Activated T-helper 1 cell treated with anti-CD3 and anti-CD28 coated beads, Interleukin-2, amount 50 U/mL, for 16 hours (primary cell): ENCODE measurements around the gene SGSM2.

Experiments
- DNase-seq, 2 donors: peaks; one replicate each; pipeline ENCODE4 v3.0.0-alpha.2; 2020; ENCODE audit warnings: low read depth in 1 of 2, low spot score in 1 of 2

The SGSM2 gene

DNA sequence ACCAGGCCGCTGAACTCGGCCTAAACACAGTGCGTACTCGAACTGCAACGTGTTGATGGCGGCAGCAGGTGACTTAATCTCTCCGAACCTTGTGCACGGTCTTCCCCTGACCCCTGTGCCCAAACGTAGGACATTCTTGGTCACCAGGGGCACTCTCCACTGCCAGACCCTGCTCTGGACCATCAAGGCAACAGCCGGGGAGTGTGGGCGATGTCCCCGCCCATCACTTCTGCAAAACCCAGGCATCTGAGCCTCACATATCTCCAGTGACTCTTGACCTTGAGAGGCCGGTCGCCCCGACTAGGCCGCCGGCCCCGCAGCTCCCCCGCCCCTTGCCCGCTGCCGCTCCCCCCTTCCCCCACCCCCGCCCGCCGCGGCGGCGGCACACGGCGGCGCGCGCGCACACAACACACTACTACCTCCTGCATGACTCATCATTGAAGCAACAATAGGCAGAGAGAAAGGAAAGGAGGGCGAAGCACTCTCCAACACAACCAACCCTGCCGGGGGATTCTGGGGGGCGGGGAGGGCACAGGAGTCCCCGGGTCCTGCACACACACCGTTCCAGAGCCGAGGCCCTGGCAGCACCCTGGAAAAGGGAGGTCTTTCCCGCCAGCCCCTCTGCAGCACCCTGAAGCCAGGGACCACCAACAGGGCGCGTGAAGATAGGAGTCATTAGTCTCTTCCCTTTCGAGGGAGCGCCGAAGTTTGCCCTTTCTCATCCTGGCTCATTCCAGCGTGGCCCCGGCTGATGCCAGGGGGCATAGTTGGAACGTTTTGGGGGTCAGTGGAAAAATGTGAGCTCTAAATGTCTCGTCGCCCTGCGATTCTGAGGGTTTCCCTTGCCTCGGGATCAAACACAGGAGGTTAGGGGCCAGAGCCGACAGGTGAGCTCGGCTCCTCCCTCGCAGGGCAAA is 61.6 kb downstream of the SGSM2 start:
- peak; percentile 16 to 40 for DNase-seq

GRCh38 chr17:2399572-2400473 is 62.5 kb downstream of the SGSM2 start:
- DNase-seq, result peak; percentile 73 to 91

DNA sequence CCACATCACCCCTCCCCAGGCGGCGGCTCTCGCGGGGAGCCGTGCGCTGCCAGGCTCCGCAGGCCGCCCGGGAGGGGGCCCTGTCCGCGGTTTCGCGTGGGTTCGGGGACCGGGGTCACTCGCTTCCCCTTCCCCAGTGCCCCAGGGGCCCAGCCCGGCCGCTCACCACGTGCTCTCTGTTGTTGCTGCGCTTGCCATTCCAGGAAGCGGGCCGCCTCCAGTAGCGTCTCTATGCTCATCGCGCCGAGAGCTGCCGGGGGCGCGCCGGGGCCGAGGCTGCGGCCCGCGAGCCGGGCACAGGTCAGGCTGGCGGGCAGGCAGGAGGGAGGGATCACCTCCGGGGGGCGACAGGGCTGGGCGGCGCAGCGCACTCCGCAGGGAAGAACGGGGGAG is 63.2 kb downstream of the SGSM2 start:
- DNase-seq, result peak; percentile 30 to 46

GRCh38 chr17:2400877-2401425 is 63.6 kb downstream of the SGSM2 start, which contains the start of gene MNT:
Gene MNT, minus strand, starts transcription at chr17:2401060. Its CDS starts 348 bp downstream, at chr17:2400712.
- DNase-seq, result peak; percentile 89 to 94

- DNase-seq, result peak; percentile 98 to 99
These were observed 64.3 kb downstream of the SGSM2 start for GRCh38 chr17:2401426-2402221.

GRCh38 chr17:2402544-2402943 is 65.2 kb downstream of the SGSM2 start:
- DNase-seq, result no peak

DNA sequence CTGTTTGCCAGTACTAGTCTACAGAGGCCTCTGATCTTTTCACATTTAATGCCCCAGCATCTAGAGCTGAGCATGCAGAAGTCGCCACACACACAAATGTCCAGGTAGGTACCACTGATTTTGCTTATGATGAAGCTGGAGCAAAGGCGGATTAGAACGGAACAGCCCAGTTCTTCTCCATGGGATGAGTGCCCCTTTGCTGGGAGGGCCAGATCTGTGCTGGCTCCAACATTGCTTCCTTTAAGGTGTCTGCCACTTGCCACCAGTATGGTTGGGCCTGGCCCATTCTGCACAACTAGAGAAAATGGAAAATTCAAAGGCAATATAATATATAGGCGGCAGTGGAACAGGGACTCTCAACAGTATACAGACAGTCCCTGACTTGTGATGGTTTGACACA is 65.7 kb downstream of the SGSM2 start:
- DNase-seq, result no peak

DNA sequence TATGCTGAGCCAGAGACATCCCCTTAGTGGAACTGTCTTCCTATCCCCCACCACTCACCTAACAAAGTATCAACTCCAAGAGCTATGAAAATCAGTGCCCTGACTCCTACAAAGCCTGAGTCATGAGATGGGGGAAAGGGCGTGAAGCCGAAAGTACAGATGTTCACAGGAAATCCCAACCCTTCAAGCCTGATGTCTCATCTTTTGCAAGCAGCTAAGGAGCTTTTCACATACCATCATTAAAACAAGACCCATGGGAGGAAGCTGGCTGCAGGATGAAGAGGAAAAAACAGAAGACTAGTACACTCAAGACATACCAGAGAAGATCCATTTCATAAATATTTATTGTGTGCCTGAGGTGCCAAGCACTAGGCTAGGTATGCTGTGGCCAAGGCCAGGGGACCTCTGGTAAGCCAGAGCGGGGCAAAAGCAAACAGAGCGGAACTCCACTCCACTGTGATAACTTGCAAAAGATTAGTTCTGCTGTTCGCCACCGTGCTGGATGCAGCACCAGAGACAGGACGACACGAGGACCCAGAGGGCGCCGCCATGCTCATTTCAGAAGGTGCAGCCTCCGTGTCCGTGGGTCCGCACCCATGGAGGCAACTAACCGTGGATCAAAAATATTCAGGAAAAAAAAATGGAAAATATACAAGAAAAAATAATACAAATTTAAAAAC is 68.1 kb downstream of the SGSM2 start:
- no peak for DNase-seq

GRCh38 chr17:2406271-2406902 is 69.1 kb downstream of the SGSM2 start:
- DNase-seq, result no peak

DNA sequence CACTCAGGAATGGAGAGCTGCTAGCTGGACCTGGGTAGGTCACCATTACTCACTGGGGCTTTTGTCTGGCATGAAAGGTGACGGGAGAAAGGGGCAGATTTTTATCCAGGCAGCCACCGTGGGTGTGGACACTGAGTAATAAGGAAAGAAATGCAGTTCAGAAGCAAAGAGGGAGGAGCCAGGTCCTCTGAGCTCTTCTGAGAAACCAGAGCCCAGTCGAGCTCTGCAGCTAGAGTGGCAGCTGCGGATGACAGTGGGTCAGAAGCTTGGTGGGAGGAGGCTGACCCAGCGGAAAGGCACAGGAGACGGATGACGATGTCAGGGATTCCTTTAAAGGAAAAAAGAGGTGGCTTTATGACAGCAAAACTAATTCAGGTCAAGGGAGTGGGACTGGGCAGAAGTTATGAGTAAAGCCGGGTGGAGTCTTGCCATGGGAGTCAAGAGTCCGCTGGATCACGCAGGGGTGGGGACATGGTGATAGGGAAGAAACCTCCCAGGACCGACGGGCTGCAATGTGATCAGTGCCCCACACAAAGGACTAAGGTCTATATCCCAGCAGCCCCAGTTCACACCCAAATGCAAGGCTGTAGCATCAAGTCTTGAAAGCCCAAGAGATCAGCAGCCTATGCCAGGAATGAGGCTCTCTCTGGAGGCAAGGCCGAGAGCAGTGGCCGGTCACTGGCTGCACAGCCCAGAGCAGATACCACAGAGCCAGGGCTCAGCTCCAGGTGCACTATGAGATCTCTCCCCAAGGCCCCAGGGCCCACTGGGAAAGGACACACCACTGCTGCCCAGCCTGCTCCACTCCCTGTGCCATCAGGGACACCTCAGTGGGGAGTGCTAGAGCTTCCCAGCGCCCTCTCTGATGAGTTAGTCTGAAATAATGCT is 69.8 kb downstream of the SGSM2 start:
- DNase-seq, result no peak

DNA sequence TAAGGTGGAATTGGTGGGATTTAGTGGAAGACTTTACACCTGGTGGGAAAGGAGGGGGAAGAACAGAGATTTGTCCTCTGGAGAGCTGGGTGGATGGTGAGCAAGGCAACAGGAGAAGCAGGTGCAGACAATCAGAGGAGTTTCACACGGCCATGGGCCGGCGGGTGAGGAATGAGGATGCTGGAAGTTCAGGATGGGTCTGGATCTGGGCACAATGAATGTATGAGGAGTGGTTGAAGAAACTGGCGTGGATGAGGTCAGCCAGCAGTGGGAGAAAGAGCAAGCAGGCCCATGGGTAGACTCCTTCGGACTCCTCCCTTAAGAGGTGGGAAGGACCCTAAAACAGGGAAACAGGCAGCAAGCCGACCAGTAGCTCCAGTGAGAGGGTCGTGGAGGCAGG is 73.7 kb downstream of the SGSM2 start:
- no peak for DNase-seq

- no peak for DNase-seq
These were observed 75.3 kb downstream of the SGSM2 start for GRCh38 chr17:2412561-2413021.

- DNase-seq, result no peak
These were observed 77.3 kb downstream of the SGSM2 start for GRCh38 chr17:2414446-2415064.

DNA sequence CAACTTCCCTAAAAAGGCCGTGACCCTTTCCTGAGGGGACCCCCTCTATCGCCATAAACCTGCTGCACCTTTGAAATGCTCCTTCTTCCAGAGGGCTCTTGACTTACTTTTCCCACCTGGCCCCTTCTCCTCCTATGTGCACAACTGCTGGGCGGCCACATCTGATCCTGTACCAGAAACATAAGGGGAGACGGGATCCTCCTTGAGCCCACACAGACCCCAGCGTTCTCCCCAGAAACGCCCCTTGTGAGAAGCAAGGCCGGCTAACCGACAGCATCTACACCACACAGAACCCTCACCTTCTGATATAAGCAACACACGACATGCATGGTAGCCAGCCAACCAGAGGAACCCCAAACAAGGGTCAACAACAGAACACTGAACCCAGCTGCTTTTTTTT is 77.8 kb downstream of the SGSM2 start:
- no peak for DNase-seq

GRCh38 chr17:2416010-2416734 is 78.9 kb downstream of the SGSM2 start:
- peak; percentile 77 to 80 for DNase-seq

DNA sequence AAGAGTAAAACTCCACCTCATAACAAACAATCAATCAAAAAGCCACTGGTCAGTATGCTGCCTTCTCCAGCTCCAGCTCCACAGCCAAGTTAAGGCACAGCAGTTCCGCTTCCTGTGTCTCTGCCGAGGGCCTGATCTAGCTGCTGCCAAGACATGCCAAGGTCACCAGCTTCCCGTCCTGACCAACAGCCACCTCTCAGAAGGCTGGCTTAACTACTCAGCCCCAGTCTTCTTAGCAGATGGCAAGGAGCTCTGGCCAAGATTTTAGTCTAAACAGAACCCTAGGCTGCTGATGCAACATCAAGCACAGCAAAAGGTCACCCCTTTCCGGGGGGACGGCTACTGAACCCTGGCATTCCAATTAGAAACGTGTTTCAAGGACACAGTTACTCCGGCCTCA is 81.3 kb downstream of the SGSM2 start:
- no peak for DNase-seq

- no peak for DNase-seq
These were observed 82.2 kb downstream of the SGSM2 start for GRCh38 chr17:2419486-2419885.
